ENCODE data around the gene FANCI.

Gene FANCI

DNA sequence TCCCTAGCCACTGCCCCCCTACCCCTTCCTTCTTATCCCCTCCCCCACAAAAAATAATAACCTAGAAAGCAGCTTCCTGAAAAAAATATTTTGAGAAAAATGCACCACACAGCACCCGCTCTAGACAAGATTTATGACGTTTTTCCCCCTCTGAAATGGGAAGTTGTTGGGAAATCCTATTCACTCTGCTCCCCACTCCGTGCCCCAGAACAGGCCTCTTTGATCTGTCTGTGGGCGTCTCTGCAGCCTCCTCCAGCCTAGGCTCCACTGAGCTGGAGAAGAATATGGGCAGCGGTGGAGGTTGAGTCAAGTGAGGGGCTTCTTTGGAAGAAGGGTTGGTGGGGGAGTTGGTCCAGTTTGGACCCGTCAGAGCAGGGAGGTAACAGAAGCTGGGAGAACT lies 119.4 kb downstream of the FANCI start:
- H3K4me3 ChIP-seq (ENCODE audit: low read depth, low read length) = no peak overlapping the region
- no peak for DNase-seq (ENCODE audit: low read depth)
- TF ChIP-seq, protein P1, sequence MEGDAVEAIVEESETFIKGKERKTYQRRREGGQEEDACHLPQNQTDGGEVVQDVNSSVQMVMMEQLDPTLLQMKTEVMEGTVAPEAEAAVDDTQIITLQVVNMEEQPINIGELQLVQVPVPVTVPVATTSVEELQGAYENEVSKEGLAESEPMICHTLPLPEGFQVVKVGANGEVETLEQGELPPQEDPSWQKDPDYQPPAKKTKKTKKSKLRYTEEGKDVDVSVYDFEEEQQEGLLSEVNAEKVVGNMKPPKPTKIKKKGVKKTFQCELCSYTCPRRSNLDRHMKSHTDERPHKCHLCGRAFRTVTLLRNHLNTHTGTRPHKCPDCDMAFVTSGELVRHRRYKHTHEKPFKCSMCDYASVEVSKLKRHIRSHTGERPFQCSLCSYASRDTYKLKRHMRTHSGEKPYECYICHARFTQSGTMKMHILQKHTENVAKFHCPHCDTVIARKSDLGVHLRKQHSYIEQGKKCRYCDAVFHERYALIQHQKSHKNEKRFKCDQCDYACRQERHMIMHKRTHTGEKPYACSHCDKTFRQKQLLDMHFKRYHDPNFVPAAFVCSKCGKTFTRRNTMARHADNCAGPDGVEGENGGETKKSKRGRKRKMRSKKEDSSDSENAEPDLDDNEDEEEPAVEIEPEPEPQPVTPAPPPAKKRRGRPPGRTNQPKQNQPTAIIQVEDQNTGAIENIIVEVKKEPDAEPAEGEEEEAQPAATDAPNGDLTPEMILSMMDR (IDR thresholded peaks at IDR 0.05; ENCODE audit: insufficient read depth, low read depth, low read length, missing control alignments) = no peak

DNA sequence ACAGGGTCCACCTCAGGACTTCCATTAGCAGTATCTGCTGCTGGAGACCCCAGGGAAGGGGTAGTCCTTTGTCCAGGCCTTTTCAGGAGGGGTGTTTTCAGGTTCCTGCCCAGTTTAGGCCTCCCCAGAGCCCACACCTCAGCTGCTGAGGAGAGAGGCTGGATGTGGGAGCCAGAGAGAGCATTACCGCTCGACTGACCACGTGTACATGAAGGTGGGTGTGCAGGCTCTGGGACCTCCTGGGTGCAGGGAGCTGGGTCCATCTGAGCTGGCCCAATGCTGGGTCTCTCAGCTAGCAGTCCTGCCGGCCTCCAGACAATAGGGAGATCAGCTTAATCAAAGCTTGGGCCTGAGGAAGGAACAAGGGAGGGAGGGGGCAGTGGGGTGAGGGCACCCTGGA lies 120.0 kb downstream of the FANCI start:
- TF ChIP-seq, protein P1 (IDR thresholded peaks at IDR 0.05; ENCODE audit: insufficient read depth, low read depth, low read length, missing control alignments) = no peak
- DNase-seq (ENCODE audit: low read depth) = no peak
- no peak overlapping the region for H3K4me3 ChIP-seq (ENCODE audit: low read depth, low read length)

DNA sequence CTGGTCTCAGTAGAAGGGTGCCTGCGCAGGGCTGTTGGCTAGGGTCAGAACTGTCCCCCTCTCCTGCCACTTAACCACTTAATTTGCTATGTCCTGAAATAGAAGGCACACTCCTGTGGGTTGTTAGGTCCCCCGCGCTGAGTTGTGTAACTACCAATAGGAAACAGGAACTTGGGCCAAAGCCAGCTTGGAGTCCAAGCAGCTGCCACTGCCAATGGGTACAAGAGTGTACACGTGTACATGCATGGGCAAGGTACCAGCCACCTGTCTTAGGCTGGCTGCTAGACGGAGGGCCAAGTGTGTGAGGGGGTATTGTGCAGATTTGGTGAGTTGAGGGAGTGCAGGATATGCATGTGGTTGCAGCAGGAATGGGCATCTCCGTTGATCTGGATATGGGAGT lies 120.6 kb downstream of the FANCI start:
- TF ChIP-seq, protein P1 (IDR thresholded peaks at IDR 0.05; ENCODE audit: insufficient read depth, low read depth, low read length, missing control alignments) = no peak
- DNase-seq (ENCODE audit: low read depth) = no peak
- no peak overlapping the region for H3K4me3 ChIP-seq (ENCODE audit: low read depth, low read length)

DNA sequence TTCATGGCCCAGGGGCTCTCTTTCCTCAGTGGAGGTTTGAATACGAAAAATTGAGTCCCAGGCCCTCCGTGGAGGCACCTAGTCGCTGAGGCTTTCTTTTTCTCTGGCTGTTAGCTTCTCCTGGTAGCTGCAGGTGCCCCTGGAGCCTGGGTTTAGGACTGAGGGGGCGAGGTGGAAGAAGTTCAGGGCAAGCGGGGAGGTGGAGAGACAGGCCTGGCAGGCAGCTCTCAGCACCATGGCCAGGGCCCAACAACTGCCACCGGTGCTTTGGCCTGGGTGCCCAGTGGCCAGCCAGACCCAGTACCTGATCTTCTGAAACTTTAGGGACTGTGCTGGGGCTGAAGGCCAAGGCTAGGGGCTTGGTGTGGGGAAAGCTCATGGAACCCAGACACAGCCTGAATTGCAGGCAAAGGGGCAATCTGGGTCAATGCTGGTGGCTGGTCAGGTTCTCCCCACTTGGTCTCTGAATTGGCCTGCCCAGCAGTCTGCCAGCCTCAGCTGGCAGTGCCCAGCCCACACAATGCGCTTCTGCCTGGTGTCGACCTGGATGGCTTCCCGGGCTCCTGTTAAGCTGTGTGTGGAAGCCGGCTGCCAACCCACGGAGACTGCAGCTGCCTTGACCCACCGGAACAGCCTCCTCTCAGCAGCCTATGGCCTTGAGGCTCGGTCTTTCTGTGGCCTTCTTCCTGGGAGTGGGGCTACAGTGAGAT lies 121.1 kb downstream of the FANCI start:
- DNase-seq (ENCODE audit: low read depth) = no peak
- no peak overlapping the region for H3K4me3 ChIP-seq (ENCODE audit: low read depth, low read length)
- TF ChIP-seq, protein P1 (IDR thresholded peaks at IDR 0.05; ENCODE audit: insufficient read depth, low read depth, low read length, missing control alignments) = no peak

DNA sequence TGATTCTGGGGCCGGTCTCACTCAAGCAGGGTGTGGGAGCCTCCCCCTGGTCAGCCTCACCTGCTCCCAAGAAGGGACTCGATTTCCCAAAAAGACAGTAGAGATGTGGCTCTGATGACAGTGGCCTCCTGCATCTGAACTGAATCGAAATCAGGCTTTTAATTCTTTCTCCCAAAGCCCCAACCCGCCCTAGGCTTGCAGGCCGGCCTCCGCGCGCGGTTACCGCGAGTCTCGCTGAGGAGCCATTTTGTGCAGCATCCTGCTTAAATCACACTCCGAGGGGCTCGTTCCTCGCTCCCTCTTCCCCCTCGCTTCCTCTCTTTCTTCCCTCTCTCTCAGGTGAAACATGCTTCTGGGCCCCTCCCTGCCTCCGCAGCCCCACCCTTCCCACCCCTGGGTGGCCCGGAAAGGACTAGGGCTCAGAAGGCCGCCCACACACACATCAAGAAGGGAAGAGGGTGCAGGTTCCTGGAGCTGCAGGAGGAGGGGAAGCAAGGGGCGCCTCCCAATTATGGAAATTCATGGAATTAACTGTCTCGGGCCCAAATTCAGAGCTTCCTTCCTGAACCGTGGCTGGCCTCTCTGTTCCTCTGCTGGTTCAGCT lies 121.8 kb downstream of the FANCI start:
- no peak overlapping the region for H3K4me3 ChIP-seq (ENCODE audit: low read depth, low read length)
- DNase-seq (ENCODE audit: low read depth) = no peak
- TF ChIP-seq, protein P1 (IDR thresholded peaks at IDR 0.05; ENCODE audit: insufficient read depth, low read depth, low read length, missing control alignments) = no peak
